LHCN-M2 (cell line): ENCODE data around the gene CEP192. TPM values are rescaled to one million over a fixed set of nuclear protein-coding genes. Genes with fewer than 3 reads are reported as not detected.
"Not testable (repeated sequence)": the region's sequence is repeated elsewhere in the genome, so short reads cannot be mapped to it uniquely, and the experiment has no call there.

Experiments used
- DNase-seq: peaks from one replicate; pipeline ENCODE4 v3.0.0-alpha.2; 2012; ENCODE audit warnings: low read depth
- polyA plus RNA-seq: library from polyadenylated mRNA; unstranded; fragments of >200 nt; gene quantifications from one replicate; pipeline ENCODE4 v1.2.1, GENCODE V29; 2012; ENCODE audit warnings: missing spikeins
- total RNA-seq: library from RNA; depleted of rRNA; stranded (reverse); fragments of >200 nt; gene quantifications from 2 replicates; pipeline ENCODE4 v1.2.3, GENCODE V29; 2014; rRNA removed

Gene CEP192
- 25.1 and 30.8 TPM in 2 replicates for total RNA-seq
- 4.6 TPM for polyA plus RNA-seq

DNA sequence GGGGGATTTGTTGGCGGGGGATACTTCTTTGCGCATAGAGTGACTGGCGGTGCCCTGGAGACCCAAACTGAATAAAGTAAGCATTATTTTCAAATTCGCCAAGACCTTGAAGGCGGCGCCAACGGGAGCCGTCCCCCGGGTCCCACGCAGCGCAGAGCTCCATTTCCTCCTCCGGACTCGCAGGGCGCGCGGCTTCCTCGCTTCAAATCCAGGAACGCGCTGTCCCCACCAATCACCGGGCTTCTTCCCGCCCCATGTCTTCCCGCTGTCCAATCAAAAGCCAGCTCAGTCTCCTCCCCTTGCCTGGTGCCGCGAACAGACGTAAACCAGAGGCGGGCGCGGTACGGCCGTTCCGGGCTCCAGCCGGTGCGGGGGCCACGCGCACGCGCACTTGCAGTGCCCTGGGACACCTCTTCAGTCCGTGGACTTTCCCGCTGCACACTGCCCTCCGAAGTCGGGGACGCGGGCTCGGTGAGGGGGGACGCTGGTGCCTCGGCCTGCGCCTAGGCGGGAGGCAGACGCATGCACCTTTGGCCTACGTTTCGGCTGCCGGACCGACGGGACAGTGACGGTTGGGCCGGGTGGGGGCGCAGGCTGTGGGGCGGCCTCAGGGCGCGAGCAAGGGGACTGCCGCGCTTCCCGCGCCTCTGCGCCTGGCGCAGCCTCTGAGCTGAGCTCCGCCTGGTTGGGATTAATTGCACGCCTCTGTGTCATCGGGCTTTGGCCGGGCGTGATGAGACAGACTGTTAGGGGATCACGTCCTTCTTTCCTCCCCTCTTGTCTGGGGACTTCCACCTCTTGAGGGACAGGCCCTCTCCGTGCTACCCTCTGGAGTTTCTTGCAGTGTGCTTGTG is at the start of gene CEP192:
Gene CEP192, plus strand, starts transcription at position 396 of the 854 bp plus-strand sequence. CDS start 8,063 bp downstream, outside the sequence.
- peak; percentile 98 for DNase-seq

DNA sequence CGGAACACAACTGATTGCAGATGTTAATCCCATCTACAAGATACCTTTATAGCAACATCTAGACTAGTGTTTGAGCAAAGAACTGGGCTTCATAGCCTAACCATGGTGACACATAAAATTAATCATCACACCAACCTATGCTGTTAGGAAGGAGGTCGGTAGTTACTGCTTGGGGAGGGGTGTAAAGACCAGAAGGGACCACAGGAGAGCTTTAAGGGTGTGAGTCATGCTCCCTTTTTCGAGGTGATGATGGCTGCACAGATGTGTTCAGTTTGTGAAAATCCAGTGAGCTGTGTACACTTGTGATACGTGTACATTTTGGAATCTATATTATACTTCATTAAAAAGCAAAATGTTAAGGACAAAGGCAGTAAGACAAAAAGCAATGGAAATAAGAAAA is 47.9 kb upstream of the CEP192 start:
- DNase-seq: peak; percentile 8

GRCh38 chr18:12944709-12945108 is 46.5 kb upstream of the CEP192 start:
- DNase-seq: peak; percentile 68

DNA sequence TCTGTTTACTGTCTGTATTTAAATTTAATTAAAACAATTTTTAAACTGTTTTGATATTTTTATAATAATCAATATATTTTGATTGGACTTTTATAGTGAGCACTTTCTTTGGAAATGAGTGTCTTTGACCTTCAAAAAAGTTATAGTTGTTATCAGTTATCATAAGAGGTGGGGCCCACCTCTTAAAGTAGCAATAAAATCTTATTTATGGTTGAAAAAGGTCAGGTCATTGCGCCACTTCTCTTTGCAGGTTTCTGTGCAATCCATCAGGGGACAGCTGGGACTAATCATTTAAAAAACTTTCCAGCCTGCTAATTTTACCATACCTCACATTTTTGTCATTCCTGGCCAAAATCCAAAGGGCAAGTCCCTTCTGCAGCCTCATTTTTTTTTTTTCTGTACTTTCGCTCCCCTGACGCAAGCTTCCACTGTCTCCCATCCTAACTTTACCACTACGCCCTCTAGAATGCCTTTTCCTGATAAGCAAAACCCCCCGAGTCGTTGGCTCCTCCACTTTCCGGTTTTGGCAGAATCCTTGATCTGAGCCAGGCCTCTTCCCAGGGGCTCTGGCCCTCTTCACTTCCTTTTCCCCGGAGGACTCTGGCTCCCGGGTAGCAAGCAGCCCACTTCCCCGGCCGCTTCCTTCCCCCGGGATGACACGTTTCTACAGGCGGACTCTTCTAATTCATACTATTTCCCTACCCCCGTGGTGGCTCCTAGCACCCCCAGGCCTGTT is 44.4 kb upstream of the CEP192 start:
- DNase-seq: peak; percentile 84

GRCh38 chr18:12947285-12948049 is 43.7 kb upstream of the CEP192 start, which contains the start of gene SEH1L:
TSS of gene SEH1L (plus strand) at chr18:12948011. CDS start at chr18:12948122, 111 bp downstream.
- DNase-seq: peak; percentile 94

GRCh38 chr18:12948050-12948804 is 42.9 kb upstream of the CEP192 start:
- peak; percentile 90 for DNase-seq

- DNase-seq: no peak
These were observed 32.7 kb upstream of the CEP192 start for GRCh38 chr18:12958478-12958877.

DNA sequence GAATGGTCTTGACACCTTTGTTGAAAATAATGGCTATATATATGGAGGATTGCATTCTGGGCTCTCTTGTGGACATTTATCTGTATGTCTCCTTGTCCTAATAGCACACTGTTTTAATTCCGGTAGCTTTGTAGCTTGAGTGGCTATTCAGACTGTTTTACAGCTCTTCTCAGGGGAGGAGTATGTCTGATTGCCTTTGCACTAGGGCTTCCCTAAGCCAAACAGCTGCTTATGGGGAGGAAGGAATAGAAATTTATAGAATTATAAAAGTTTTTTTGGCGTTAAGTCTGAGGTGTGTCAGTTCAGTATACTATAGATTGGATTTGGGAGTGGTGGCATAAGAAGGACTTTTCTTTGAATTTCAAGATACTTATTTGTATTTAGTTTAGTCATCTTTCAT is 30.8 kb upstream of the CEP192 start:
- DNase-seq: no peak

DNA sequence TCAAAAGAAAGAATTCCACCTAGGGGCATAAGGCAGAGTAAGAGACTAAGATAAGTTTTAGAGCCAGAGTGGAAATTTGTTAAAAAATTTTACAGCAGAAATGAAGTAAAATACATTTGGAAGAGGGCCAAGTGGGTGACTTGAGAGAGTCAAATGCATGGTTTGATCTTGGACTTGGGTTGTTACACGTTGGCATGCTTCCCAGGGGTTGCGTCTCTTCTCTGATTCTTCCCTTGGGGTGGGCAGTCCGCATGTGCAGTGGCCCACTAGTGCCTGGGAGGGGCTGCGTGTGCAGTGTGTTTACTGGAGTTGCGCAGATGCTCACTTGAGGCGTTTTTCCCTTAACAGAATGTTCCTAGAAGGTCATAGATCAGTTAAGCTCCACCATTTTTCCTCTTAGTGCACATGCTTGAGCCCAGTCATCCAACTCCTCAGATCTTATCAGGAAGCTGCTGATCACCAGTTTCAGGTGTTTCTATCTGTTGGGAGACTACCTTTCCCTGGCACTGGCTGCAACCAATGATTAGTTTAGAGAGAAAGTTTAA is 30.2 kb upstream of the CEP192 start:
- no peak for DNase-seq

GRCh38 chr18:12963069-12963468 is 28.1 kb upstream of the CEP192 start:
- DNase-seq: no peak

DNA sequence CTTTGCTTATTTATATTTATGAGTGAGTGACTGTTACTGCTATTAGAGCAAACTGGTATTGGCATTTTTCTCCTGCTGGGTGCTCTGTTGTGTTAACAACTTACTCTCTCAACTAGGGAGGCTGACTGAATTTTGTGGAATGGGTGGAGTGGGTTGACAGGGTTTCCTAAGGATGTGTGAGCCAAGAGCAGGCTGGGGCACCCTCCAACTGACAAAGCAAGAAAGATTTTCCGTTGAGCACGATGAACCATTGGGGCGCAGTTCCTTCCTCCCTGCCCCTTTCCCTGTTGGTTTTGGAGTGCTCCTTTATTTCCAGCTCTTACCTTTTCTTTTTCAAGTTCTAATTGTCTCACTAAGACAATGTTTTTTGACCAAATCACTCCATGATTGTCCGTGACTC is 23.0 kb upstream of the CEP192 start:
- DNase-seq: no peak

GRCh38 chr18:12968619-12969018 is 22.5 kb upstream of the CEP192 start:
- DNase-seq: no peak

GRCh38 chr18:12973562-12974213 is 17.5 kb upstream of the CEP192 start:
- DNase-seq: no peak

DNA sequence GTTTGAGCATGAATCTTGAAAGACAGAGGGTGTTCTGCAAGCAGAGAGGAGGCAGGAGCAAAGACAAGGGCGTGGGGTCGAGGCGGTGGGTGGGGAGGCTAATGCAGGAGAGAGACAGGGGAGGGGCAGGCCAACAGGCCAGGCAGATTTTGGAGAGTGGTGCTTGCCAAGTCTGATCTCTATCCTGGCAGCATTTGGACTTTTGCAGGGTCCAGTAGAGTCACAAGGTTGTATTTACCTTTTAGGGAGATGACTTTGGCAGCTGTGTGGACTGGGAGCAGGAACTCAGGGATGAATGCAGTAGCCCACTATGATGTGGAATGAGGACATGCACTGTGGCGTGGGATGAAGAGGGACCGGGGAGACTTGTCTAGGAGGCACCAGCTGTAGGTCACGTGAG is 15.7 kb upstream of the CEP192 start:
- no peak for DNase-seq

- DNase-seq: no peak
These were observed 14.9 kb upstream of the CEP192 start for GRCh38 chr18:12976305-12976704.

DNA sequence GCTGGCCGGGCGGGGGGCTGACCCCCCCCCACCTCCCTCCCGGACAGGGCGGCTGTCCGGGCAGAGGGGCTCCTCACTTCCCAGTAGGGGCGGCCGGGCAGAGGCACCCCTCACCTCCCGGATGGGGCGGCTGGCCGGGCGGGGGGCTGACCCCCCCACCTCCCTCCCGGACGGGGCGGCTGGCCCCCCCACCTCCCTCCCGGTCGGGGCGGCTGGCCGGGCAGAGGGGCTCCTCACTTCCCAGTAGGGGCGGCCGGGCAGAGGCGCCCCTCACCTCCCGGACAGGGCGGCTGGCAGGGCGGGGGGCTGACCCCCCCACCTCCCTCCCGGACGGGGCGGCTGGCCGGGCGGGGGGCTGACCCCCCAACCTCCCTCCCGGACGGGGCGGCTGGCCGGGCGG is 11.1 kb upstream of the CEP192 start:
- DNase-seq: not testable (repeated sequence)

- no peak for DNase-seq
These were observed 1.6 kb upstream of the CEP192 start for GRCh38 chr18:12989397-12990122.

DNA sequence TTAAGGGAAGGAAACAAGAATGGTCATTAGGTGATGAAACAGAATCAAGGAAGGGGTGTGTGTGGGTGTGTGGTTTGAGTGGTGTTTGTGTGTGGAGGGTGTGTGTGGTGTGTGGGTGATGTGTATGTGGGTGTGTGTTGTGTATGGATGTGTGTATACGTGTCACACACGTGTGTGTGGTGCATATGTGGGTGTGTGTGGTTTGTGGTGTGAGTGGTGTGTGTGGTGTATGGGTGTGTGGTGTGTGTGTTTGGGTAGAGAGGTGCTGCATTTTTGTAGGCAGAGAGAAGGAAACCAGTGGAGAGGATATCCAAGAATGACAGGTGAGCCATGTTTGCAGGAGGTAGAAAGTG is 1.1 kb upstream of the CEP192 start:
- DNase-seq: peak; percentile 5

DNA sequence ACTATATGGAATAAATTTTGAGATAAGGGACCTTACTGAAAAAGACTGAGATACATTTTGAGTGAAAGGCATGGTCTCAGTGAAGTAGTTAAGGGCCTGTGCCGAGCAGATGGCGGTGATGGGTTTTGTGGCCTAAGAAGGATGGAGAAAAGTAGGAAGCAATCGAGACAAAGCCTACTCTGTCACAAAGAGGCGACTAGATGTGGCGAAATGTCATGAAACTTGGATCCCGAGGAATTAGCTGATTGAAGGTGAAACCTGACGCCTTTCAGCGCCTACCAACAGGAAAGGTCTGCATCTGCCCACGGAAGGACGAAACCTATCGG is 558 bp upstream of the CEP192 start:
- no peak for DNase-seq

DNA sequence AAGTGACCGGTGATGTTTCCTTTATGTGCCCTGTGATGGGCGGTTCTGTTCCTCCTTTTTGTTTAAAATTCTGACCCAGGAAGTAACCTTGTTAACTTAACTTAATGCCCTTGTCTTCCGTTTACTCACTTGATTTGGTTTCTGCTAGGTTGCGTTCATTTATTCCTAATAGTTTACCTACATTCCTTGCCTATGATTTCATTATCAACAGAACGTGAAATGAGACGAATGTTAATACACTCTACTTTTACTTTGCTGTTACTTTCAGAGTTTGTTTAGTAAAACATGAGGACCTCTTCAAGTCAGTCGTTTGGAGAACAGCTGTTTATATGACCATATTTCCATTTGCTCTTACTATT is 638 bp downstream of the CEP192 start:
- DNase-seq: no peak
